ENCODE results near the gene SCO2. TPM values are rescaled to one million over a fixed set of nuclear protein-coding genes. Genes with fewer than 3 reads are reported as not detected.
A peak's percentile ranks its signal among the peaks of the same experiment; 100 is the strongest.

SCO2 gene
- total RNA-seq, 2 donors from 2014 or later = 2.8 to 9.9 TPM

DNA sequence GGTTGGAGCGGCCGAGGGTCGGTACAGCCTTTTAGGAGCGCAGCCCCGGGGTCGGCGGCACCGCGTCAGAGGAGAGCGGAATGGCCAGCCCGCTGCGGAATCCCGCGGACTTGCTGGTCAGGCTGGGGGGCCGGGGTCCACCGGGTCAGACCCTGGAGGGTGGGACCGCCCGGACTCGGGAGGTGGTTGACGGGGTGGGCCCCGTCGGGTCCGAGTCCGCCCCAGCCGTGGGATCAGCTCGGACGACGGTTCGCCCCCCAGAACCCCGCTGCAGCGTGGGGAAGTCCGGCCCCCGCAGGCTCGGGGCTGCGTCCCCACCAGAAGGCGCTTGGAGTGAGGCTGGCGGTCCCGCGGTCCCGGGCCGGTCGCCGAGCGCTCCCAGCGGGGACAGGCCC, 44.4 kb downstream of the SCO2 start:
- ATAC-seq (replicated peaks) = no peak
- H3K27ac Mint-ChIP-seq = no peak overlapping the region

DNA sequence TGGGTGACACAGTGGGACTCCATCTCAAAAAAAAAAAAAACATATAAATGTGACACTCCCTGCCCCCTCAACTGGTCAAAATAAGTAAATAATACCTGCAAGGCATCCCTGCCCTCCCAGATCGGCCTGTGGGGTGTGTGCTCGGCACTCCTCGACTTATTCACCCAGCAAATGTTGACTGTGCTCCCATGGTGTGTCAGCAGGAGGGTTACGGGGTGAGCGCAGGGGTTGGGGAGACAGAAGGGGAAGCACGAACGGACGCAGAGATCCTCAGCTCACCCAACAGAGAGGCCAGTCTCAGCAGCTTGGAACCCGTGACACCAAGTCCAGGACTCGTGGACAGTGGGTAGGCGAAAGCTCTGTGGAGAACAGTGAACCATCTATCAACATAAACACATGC, 45.7 kb downstream of the SCO2 start:
- Mint-ChIP-seq H3K36me3 (ENCODE audit: low read depth) (no peaks in the 10 kb centered on the region), H3K4me1 (no peaks in the 10 kb centered on the region), H3K27ac (no peak overlapping the region), H3K27me3 (no peaks in the 10 kb centered on the region), H3K9me3 (no peaks in the 10 kb centered on the region), H3K4me3 (peak overlapping the region; percentile 71)
- no peak for ATAC-seq (replicated peaks)

More for the DNA sequence above, 44.4 kb downstream of the SCO2 start:
- Mint-ChIP-seq H3K27me3 (no peaks in the 10 kb centered on the region), H3K9me3 (no peaks in the 10 kb centered on the region), H3K4me1 (no peaks in the 10 kb centered on the region), H3K4me3 (peak overlapping the region; percentile 71), H3K36me3 (ENCODE audit: low read depth) (no peaks in the 10 kb centered on the region)

DNA sequence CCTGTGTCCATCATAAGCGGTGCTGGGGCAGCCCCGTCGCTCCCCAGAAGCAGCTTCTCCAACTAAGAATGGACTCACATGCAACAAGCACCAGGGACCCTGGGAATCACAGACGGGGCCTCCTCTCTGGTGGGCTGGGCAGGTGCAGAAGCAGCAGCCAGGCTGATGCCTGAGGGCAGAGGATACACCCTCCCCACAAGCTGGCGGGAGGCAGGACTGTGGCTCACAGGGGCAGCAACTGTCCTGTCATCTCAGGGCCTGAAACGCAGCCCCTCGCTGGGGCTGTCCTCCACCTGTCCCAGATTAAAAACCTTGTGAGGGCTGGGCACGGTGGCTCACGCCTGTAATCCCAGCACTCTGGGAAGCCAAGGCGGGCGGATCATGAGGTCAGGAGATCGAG, 47.5 kb downstream of the SCO2 start:
- H3K36me3 Mint-ChIP-seq (ENCODE audit: low read depth) = peaks cover 6% of the 10 kb centered on the region
- ATAC-seq (replicated peaks) = no peak
- no peak overlapping the region for H3K4me3 Mint-ChIP-seq
- peaks cover 7% of the 10 kb centered on the region for H3K4me1 Mint-ChIP-seq
- no peaks in the 10 kb centered on the region for H3K9me3 Mint-ChIP-seq
- no peak overlapping the region for H3K27ac Mint-ChIP-seq
- no peaks in the 10 kb centered on the region for H3K27me3 Mint-ChIP-seq

DNA sequence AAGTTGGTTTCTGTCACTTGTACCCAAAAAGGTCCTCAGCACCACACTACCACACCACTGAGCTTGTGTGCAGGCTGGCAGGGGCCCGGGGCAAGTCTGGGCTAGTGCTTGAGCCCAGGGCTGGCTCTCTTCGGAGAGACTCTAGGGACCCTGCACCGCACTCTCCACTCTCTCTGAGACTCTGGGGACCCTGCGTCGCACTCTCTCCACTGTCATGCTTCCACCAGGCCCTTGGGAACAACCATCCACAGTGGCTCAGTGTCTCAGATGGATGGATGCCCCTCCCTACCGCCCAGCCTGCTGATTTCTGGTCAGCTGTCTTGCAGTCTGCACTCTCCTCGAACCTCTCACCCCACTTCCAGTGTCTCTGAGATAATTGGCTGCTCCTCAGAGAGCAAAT, 48.5 kb downstream of the SCO2 start:
- peaks cover 14% of the 10 kb centered on the region for H3K4me1 Mint-ChIP-seq
- H3K9me3 Mint-ChIP-seq = no peaks in the 10 kb centered on the region
- no peaks in the 10 kb centered on the region for H3K27me3 Mint-ChIP-seq
- peak overlapping the region; percentile 68 for H3K4me3 Mint-ChIP-seq
- no peak for ATAC-seq (replicated peaks)
- peaks cover 6% of the 10 kb centered on the region for H3K36me3 Mint-ChIP-seq (ENCODE audit: low read depth)
- H3K27ac Mint-ChIP-seq = peak overlapping the region; percentile 29

DNA sequence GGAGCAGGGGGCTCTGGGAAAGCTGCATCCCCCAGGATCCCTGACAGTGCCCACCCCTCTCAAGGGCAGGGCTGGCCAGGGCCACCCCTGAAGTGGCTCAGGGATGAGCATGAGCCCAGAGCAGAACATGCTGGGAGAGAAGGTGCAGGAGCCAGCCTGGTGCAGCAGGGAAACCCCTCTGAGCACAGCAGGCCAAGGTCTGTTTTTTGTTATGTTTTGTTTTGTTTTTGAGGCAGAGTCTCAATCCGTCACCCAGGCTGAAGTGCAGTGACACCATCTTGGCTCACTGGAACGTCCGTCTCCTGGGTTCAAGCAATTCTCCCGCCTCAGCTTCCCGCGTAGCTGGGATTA, 49.8 kb downstream of the SCO2 start:
- H3K27ac Mint-ChIP-seq = peak overlapping the region; percentile 56
- H3K4me1 Mint-ChIP-seq = peaks cover 17% of the 10 kb centered on the region

DNA sequence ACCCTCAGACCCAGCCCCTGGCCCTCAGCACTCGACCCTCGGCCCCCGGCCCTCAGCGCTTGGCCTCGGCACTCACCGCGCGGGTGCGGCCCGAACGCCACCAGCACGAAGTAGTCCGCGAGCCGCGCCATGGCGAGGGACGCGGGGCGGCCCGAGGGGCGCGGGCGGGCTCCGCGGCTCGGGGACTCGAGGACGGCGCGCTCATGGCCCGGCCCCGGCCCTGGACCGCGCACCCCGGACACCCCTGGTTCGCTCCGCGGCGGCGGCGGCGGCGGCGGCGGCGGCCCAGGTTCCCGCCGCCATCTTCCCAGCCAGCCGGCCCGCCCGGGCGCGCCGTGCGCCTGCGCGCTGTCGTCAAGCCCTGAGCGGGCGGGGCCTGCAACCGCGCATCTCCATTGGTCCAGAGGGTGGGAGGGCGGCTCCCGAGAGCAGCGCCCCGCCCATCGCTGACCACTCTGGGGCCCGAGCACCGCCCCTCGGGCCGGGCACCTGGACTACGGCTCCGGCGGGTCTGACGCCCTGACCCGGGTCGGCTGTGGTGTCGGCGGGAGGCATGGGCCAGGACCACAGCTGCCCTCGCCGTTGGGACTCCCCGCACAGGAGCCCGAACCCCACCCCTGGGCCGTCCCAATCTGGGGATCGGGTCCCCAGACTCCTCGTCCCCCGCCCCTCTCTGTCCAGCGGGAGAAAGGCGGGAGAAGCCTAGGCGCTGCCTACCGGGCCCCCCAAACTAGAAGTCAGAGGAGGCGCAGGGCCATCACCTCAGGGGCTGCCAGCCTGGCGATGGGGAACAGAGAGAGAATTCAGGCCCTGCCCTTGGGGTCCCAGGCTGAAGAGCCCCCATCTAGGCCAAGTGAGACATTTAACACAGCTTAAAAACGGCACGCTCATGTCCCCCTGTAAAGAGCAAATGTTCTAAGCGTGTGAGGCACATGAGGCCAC, 50.4 kb downstream of the SCO2 start, which contains the start of gene SBF1:
SBF1 (minus strand) TSS at position 326 of the 942 bp plus-strand sequence; CDS start at position 131, 195 bp downstream.
- H3K4me3 Mint-ChIP-seq = peak within 1 kb of the TSS; percentile 86
- no peaks in the 10 kb centered on the region for H3K9me3 Mint-ChIP-seq
- H3K4me1 Mint-ChIP-seq = peaks cover 21% of the 10 kb centered on the region
- H3K27ac Mint-ChIP-seq = peak within 1 kb of the TSS; percentile 68
- ATAC-seq (replicated peaks) = peak; percentile 89
- peaks cover 6% of the 10 kb centered on the region for H3K36me3 Mint-ChIP-seq (ENCODE audit: low read depth)
- H3K27me3 Mint-ChIP-seq = no peaks in the 10 kb centered on the region

More for the DNA sequence above, 49.8 kb downstream of the SCO2 start:
- no peaks in the 10 kb centered on the region for H3K9me3 Mint-ChIP-seq
- no peak for ATAC-seq (replicated peaks)
- H3K27me3 Mint-ChIP-seq = no peaks in the 10 kb centered on the region
- H3K36me3 Mint-ChIP-seq (ENCODE audit: low read depth) = peaks cover 6% of the 10 kb centered on the region
- H3K4me3 Mint-ChIP-seq = peak overlapping the region; percentile 68

DNA sequence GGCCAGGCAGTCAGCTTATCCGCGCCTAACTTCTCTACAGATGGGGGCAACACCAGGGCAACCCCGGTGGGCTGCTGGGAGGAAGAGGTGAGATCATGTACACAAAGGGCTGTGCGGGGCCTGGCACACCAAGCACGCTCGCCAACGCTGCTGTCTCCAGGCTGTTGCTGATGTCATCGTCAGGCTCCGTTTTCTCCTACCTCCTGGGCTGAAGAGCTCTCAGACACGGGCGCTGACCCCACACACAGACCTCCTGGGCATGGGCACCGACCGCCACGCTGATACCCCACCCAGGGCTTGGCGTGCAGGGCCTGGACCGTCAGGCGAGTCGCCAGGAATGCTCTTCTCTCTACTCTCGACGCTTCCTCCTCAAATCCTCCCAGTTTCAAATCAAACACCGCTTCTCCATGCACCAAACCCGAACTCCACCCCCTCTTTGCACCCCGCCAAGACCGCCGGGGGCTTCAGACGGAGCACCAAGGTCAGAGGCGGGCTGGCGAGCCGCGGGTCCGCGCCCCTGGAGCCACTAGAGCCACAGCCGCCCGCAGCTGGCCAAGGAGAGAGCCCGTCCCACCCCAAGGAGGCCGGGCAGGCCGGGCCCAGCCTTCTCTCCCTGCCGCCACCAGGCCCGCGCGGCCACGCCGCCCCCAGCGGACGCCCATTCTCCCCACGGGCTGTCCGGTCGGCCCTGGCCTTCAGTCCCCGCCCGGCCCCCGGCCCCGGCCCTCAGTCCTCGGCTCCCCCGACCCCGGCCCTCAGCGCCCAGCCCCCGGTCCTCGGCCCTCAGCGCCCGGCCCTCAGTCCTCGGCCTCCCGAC, 51.3 kb downstream of the SCO2 start:
- Mint-ChIP-seq H3K4me3 (peak overlapping the region; percentile 86), H3K27me3 (no peaks in the 10 kb centered on the region), H3K9me3 (no peaks in the 10 kb centered on the region), H3K4me1 (peaks cover 21% of the 10 kb centered on the region), H3K27ac (peak overlapping the region; percentile 68), H3K36me3 (ENCODE audit: low read depth) (peaks cover 6% of the 10 kb centered on the region)
- ATAC-seq (replicated peaks) = no peak

Other genes with a start within 250 kb of the SCO2 start
- gene PLXNB2, start 218.0 kb downstream of the SCO2 start, total RNA-seq = 10 to 100 TPM; 29.1 to 30.4 TPM
- gene DENND6B, start 198.6 kb downstream of the SCO2 start, total RNA-seq = 1 to 10 TPM; 3.2 to 6.5 TPM
- 10 to 100 TPM; 45.6 to 46.6 TPM for gene PPP6R2, start 182.3 kb downstream of the SCO2 start, total RNA-seq
- gene SBF1, start 50.6 kb downstream of the SCO2 start, total RNA-seq = 100 to 1,000 TPM in 1 of 2 donors, 10 to 100 TPM in 1; 84.2 to 126 TPM
- 1 to 10 TPM; 1.3 to 3.7 TPM for gene ADM2, start 44.1 kb downstream of the SCO2 start, total RNA-seq
- gene MIOX, start 38.7 kb downstream of the SCO2 start, total RNA-seq = under 1 TPM; 0.24 to 0.53 TPM
- gene LMF2, start 17.9 kb downstream of the SCO2 start, total RNA-seq = 10 to 100 TPM; 61.3 to 89.0 TPM
- gene NCAPH2, start 17.4 kb downstream of the SCO2 start, total RNA-seq = 100 to 1,000 TPM; 112 to 138 TPM
- gene TYMP, start 4.4 kb upstream of the SCO2 start, total RNA-seq = 10 to 100 TPM; 73.0 to 74.0 TPM
- 1 to 10 TPM; 4.2 to 4.4 TPM for gene KLHDC7B, start 20.3 kb upstream of the SCO2 start, total RNA-seq
- 1 to 10 TPM in 1 of 2 donors, under 1 TPM in 1; 0.65 to 2.3 TPM for gene SYCE3, start 37.3 kb upstream of the SCO2 start, total RNA-seq
- gene CPT1B, start 52.8 kb upstream of the SCO2 start, total RNA-seq = 10 to 100 TPM; 57.3 to 62.8 TPM
- gene CHKB, start 57.3 kb upstream of the SCO2 start, total RNA-seq = 10 to 100 TPM; 72.3 to 86.2 TPM
- under 1 TPM; 0.50 to 0.65 TPM for gene MAPK8IP2, start 75.2 kb upstream of the SCO2 start, total RNA-seq
- gene ARSA, start 102.6 kb upstream of the SCO2 start, total RNA-seq = 10 to 100 TPM; 23.6 to 28.3 TPM
- under 1 TPM in 1 of 2 donors, not detected in 1; 0.19 TPM for gene SHANK3, start 147.2 kb upstream of the SCO2 start, total RNA-seq
- gene ACR, start 212.6 kb upstream of the SCO2 start, total RNA-seq = not detected

Measured in activated T-helper 17 cell treated with anti-CD3 and anti-CD28 coated beads, Interleukin-2, amount 50 U/mL, for 72 hours (primary cell).